HepG2 (cell line): Measurements from ENCODE around the gene TTC17.

Experiments used
- POLR2A ChIP-seq, 2 experiments: IDR thresholded peaks; 2 replicates each; pipeline ENCODE4 v1.6.1; 2011; ENCODE audit warnings: low read depth in 2 of 2, low read length in 2 of 2, mild to moderate bottlenecking in 1 of 2, moderate library complexity in 1 of 2; ENCODE audit not compliant: insufficient read depth in 1 of 2
- ZGPAT ChIP-seq: IDR thresholded peaks from 2 replicates; pipeline ENCODE4 v1.6.1; 2016; ENCODE audit warnings: mild to moderate bottlenecking
- ZNF639 ChIP-seq: conservative IDR thresholded peaks from 2 replicates; pipeline ENCODE4 v1.6.1; 2018; ENCODE audit warnings: missing genetic modification reagents
- ZNF772 ChIP-seq: sonication (generic); formaldehyde crosslinking; IDR thresholded peaks from 2 replicates; pipeline ENCODE4 v1.5.0; 2020; ENCODE audit warnings: mild to moderate bottlenecking, missing genetic modification reagents

- TF ChIP-seq ZNF639 (CRISPR knock-in tag), result no peak; the same call in 1 of the 2 replicates
- TF ChIP-seq POLR2A (IDR thresholded peaks at IDR 0.05; ENCODE audit: insufficient read depth in 1 of 2, low read depth in 2 of 2, low read length in 2 of 2), result peak; percentile 80 to 92
- peak; percentile 91 for TF ChIP-seq ZGPAT (CRISPR knock-in tag)
- TF ChIP-seq ZNF772 (CRISPR knock-in tag), result peak; percentile 71; the same call in 1 of the 2 replicates
These were observed 46.7 kb upstream of the TTC17 start, which contains the start of gene API5 for GRCh38 chr11:43311791-43312607.
